HepG2 (cell line): ENCODE results near the gene COBLL1. TPM values are rescaled to one million over a fixed set of nuclear protein-coding genes. Genes with fewer than 3 reads are reported as not detected.

Source experiments
- ATAC-seq: fragments of 200-7000 bp; cut with Tn5 transposase; 3 replicates; pipeline ENCODE4 v1.9.1; 2020; ENCODE audit warnings: mild to moderate bottlenecking, moderate library complexity
- BruUV-seq: library from RNA; stranded (reverse); fragments of 400-500 nt; replicated peaks from 2 replicates; lab custom pipeline; 2021; lab: Mats Ljungman, UMichigan
- CTCF ChIA-PET: fragments of 300-600 bp; formaldehyde crosslinking; extraction: SDS; loops from one replicate; lab custom pipeline; 2021; ENCODE audit warnings: low total read pairs, inconsistent platforms, low intra/inter-chr PET ratio; lab: Yijun Ruan, JAX
- POLR2A ChIA-PET: fragments of 350-600 bp; sonication (Branson Sonifier 250); formaldehyde crosslinking; loops from one replicate; lab custom pipeline; 2020; ENCODE audit warnings: antibody characterized with exemption, inconsistent platforms; lab: Yijun Ruan, JAX
- DNase-seq: peaks from one replicate; pipeline ENCODE4 v3.0.0-alpha.2; 2015; ENCODE audit warnings: low spot score
- FAIRE-seq: peaks from 3 replicates; lab custom pipeline; 2011; peaks lifted over from hg19 to GRCh38; lab: Jason Lieb, UNC
- H2AFZ ChIP-seq: one replicate; pipeline ENCODE4 v1.6.1; 2011; ENCODE audit warnings: low read length, inconsistent platforms
- H3K27ac ChIP-seq: fragments of 300-600 bp; 3 replicates; pipeline ENCODE4 v1.8.0; 2011; ENCODE audit warnings: mixed run types, mild to moderate bottlenecking, mixed read lengths, low read length, inconsistent platforms; ENCODE audit not compliant: insufficient read depth; ENCODE audit errors: extremely low read length
- H3K27me3 ChIP-seq, 2 experiments: fragments of 200-600 bp in 1 of 2; 2 replicates in 1 of 2; 3 replicates in 1 of 2; pipeline versions ENCODE4 v1.6.0 to v1.8.0; 2011; ENCODE audit warnings: low read length in 2 of 2, mild to moderate bottlenecking in 2 of 2, moderate library complexity in 2 of 2, inconsistent platforms in 1 of 2; ENCODE audit not compliant: insufficient read depth in 2 of 2, control insufficient read depth in 1 of 2
- H3K36me3 ChIP-seq, 2 experiments: fragments of 200-600 bp in 1 of 2; replicated peaks in 1 of 2; 2 replicates in 1 of 2; 3 replicates in 1 of 2; pipeline versions ENCODE4 v1.5.1 to v1.8.0; 2011; ENCODE audit warnings: low read length in 2 of 2, inconsistent platforms in 1 of 2; ENCODE audit not compliant: insufficient read depth in 2 of 2, control insufficient read depth in 1 of 2
- H3K4me1 ChIP-seq: 2 replicates; pipeline ENCODE4 v1.5.1; 2012; ENCODE audit warnings: low read length, inconsistent platforms; ENCODE audit not compliant: insufficient read depth
- H3K4me2 ChIP-seq: 2 replicates; pipeline ENCODE4 v1.6.0; 2011; ENCODE audit warnings: low read depth, low read length, inconsistent platforms
- H3K4me3 ChIP-seq, 3 experiments: fragments of 200-600 bp in 1 of 3; sonication (generic), shearing (Covaris generic) in 1 of 3; replicated peaks in 1 of 3; 2 replicates each; pipeline ENCODE4 v1.5.1; 2011 to 2016; ENCODE audit warnings: low read length in 3 of 3, inconsistent platforms in 2 of 3, low read depth in 2 of 3, mild to moderate bottlenecking in 2 of 3, control low read depth in 1 of 3, mixed read lengths in 1 of 3; ENCODE audit not compliant: insufficient read depth in 1 of 3
- H3K79me2 ChIP-seq: one replicate; pipeline ENCODE4 v1.6.1; 2011; ENCODE audit warnings: low read length, inconsistent platforms; ENCODE audit not compliant: insufficient read depth
- H3K9ac ChIP-seq: 2 replicates; pipeline ENCODE4 v1.6.0; 2011; ENCODE audit warnings: mild to moderate bottlenecking, low read depth, low read length, inconsistent platforms; ENCODE audit not compliant: insufficient read depth
- H3K9me3 ChIP-seq: 2 replicates; pipeline ENCODE4 v1.5.1; 2012; ENCODE audit warnings: mild to moderate bottlenecking, low read length
- H4K20me1 ChIP-seq: 2 replicates; pipeline ENCODE4 v1.6.0; 2011; ENCODE audit warnings: inconsistent platforms, mild to moderate bottlenecking, low read length, moderate library complexity; ENCODE audit not compliant: insufficient read depth
- AGO2 ChIP-seq: fragments of 200-400 bp; formaldehyde crosslinking; optimal IDR thresholded peaks from 2 replicates; pipeline ENCODE3; 2017; ENCODE audit warnings: mild to moderate bottlenecking, low read depth, low read length, moderate library complexity
- CEBPG ChIP-seq: IDR thresholded peaks from 2 replicates; pipeline ENCODE4 v1.6.1; 2016
- GATAD2A ChIP-seq: IDR thresholded peaks from 2 replicates; pipeline ENCODE4 v1.6.1; 2016
- GPBP1L1 ChIP-seq: sonication (generic); formaldehyde crosslinking; IDR thresholded peaks from 2 replicates; pipeline ENCODE4 v1.5.0; 2020; ENCODE audit warnings: mild to moderate bottlenecking, missing genetic modification reagents
- HES4 ChIP-seq: sonication (generic); formaldehyde crosslinking; IDR thresholded peaks from 2 replicates; pipeline ENCODE4 v1.9.0; 2021; ENCODE audit warnings: mild to moderate bottlenecking, missing genetic modification reagents, borderline replicate concordance
- POGZ ChIP-seq: sonication (generic); formaldehyde crosslinking; IDR thresholded peaks from 2 replicates; pipeline ENCODE4 v1.4.0; 2020; ENCODE audit warnings: mild to moderate bottlenecking, missing genetic modification reagents
- RAD21 ChIP-seq: fragments of 450-650 bp; formaldehyde crosslinking; IDR thresholded peaks from 2 replicates; pipeline ENCODE4 v1.5.0; 2020; ENCODE audit warnings: mild to moderate bottlenecking
- SOX13 ChIP-seq, 3 experiments: fragments of 450-650 bp in 1 of 3; sonication (generic) in 1 of 3; formaldehyde crosslinking in 1 of 3; IDR thresholded peaks in 2 of 3; conservative IDR thresholded peaks in 1 of 3; 2 replicates each; pipeline versions ENCODE4 v1.5.0 to v1.6.1; 2016 to 2020; ENCODE audit warnings: antibody characterized with exemption in 1 of 3, mild to moderate bottlenecking in 1 of 3, missing compliant biosample characterization in 1 of 3, missing genetic modification reagents in 1 of 3, moderate library complexity in 1 of 3
- SOX5 ChIP-seq: IDR thresholded peaks from 2 replicates; pipeline ENCODE4 v1.6.1; 2016; ENCODE audit warnings: borderline replicate concordance
- SOX6 ChIP-seq, 2 experiments: fragments of 450-650 bp in 1 of 2; sonication (generic) in 1 of 2; formaldehyde crosslinking in 1 of 2; IDR thresholded peaks; 2 replicates each; pipeline versions ENCODE4 v1.4.0 to v1.6.1; 2017 to 2020; ENCODE audit warnings: antibody characterized with exemption in 1 of 2, mild to moderate bottlenecking in 1 of 2, missing genetic modification reagents in 1 of 2
- SP140L ChIP-seq: sonication (generic); formaldehyde crosslinking; IDR thresholded peaks from 2 replicates; pipeline ENCODE4 v1.4.0; 2020; ENCODE audit warnings: missing genetic modification reagents, borderline replicate concordance
- TEAD3 ChIP-seq: optimal IDR thresholded peaks from 2 replicates; pipeline ENCODE3; 2016; ENCODE audit warnings: borderline replicate concordance
- TFDP1 ChIP-seq: IDR thresholded peaks from 2 replicates; pipeline ENCODE4 v1.6.1; 2016; ENCODE audit warnings: missing compliant biosample characterization, missing genetic modification reagents, borderline replicate concordance
- U2AF2 ChIP-seq: fragments of 200-400 bp; formaldehyde crosslinking; IDR thresholded peaks from 2 replicates; pipeline ENCODE4 v1.6.1; 2017; ENCODE audit warnings: low read depth, mild to moderate bottlenecking, low read length
- ZNF136 ChIP-seq: sonication (generic); formaldehyde crosslinking; IDR thresholded peaks from 2 replicates; pipeline ENCODE4 v1.8.1; 2022; ENCODE audit warnings: low read depth, mild to moderate bottlenecking, moderate library complexity, missing genetic modification reagents
- ZNF253 ChIP-seq: sonication (generic); formaldehyde crosslinking; IDR thresholded peaks from 2 replicates; pipeline ENCODE4 v1.8.0; 2022; ENCODE audit warnings: mild to moderate bottlenecking, missing genetic modification reagents, borderline replicate concordance
- ZNF652 ChIP-seq: IDR thresholded peaks from 2 replicates; pipeline ENCODE4 v1.6.1; 2016; ENCODE audit warnings: low read depth, borderline replicate concordance
- ZNF687 ChIP-seq: sonication (generic); formaldehyde crosslinking; IDR thresholded peaks from 2 replicates; pipeline ENCODE4 v1.5.1; 2020; ENCODE audit warnings: mild to moderate bottlenecking, missing genetic modification reagents, moderate library complexity
- ZNF766 ChIP-seq: sonication (generic); formaldehyde crosslinking; IDR thresholded peaks from 2 replicates; pipeline ENCODE4 v1.5.0; 2020; ENCODE audit warnings: missing genetic modification reagents, borderline replicate concordance
- WGBS: methylation state at CpG from one replicate; pipeline ENCODE4 v1.1.6; 2017; ENCODE audit warnings: low lambda C conversion rate; 5-methylcytosine and 5-hydroxymethylcytosine counted together
- in situ Hi-C: cut with HindIII; loops from 2 replicates; pipeline ENCODE4 v1.10.0; 2017; ENCODE audit warnings: low pct_unique_long_range_greater_than_20kb; ENCODE audit not compliant: extremely low pct_ligation_motif_present
- intact Hi-C: fragments of 100-400 bp; cut with micrococcal nuclease; formaldehyde crosslinking; loops from one replicate; pipeline ENCODE4 v1.10.0; 2022; ENCODE audit not compliant: unreplicated experiment
- polyA plus RNA-seq, 8 experiments: library from polyadenylated mRNA; depleted of rRNA in 3 of 8; stranded (reverse) in 7 of 8; unstranded in 1 of 8; fragments of >200 nt; fragmentation: Illumina TruSeq in 4 of 8; extraction: Trizol in 4 of 8; gene quantifications; 2 replicates each; pipeline versions ENCODE4 v1.2.1 to v1.2.3, GENCODE V29; 2011 to 2016; ENCODE audit warnings: low read depth in 4 of 8, missing spikeins in 1 of 8, mixed read lengths in 1 of 8; ENCODE audit not compliant: insufficient read depth in 1 of 8
- total RNA-seq, 5 experiments: library from RNA; depleted of rRNA; stranded (reverse); fragments of >200 nt; fragmentation: Illumina TruSeq; extraction: Trizol; gene quantifications; 2 replicates each; pipeline ENCODE4 v1.2.3, GENCODE V29; 2016; ENCODE audit warnings: low read depth in 1 of 5

The COBLL1 gene
- total and polyA plus RNA-seq, 2 of the 13 experiments (the other 11 are each of a cell fraction or from before 2014, with no cell fraction given): 32.6 to 86.8 TPM

- ChIA-PET POLR2A (no interaction called here), CTCF (no interaction called here)
- FAIRE-seq (no peak), DNase-seq (peak; percentile 15), ATAC-seq (no peak)
- Histone ChIP-seq H3K27me3 (no peaks in the 10 kb centered on the region), H3K4me1 (peaks cover 39% of the 10 kb centered on the region), H3K36me3 (peaks cover 0 to 8% of the 10 kb centered on the region in 2 experiments; a peak in 3 of 5 replicates), H3K79me2 (peaks cover 85% of the 10 kb centered on the region), H4K20me1 (no peaks in the 10 kb centered on the region), H3K9ac (no peak overlapping the region), H3K9me3 (no peaks in the 10 kb centered on the region), H3K4me3 (no peak overlapping the region), H3K4me2 (no peak overlapping the region), H2AFZ (no peak overlapping the region), H3K27ac (no peak overlapping the region)
- intact Hi-C loops: no loop called here
- in situ Hi-C loops: no loop called here
- no TSS peak for BruUV-seq
- WGBS: 96% methylated on average over 2 of the region's 2 CpGs
- TF ChIP-seq TEAD3 (CRISPR knock-in tag) (peak; percentile 18), ZNF136 (CRISPR knock-in tag) (no peak), GPBP1L1 (CRISPR knock-in tag) (no peak), SOX5 (CRISPR knock-in tag) (peak; percentile 39; the same call in 1 of the 2 replicates), ZNF253 (CRISPR knock-in tag) (no peak), CEBPG (peak; percentile 62), SOX13 (IDR thresholded peaks at IDR 0.05) (no peak), SOX13 (CRISPR knock-in tag; conservative IDR thresholded peaks at IDR 0.05 in 1 of 2, IDR thresholded peaks at IDR 0.05 in 1 of 2) (peak in 1 of 2 experiments; percentile 69; a peak in 2 of 4 replicates), ZNF766 (CRISPR knock-in tag) (no peak), POGZ (CRISPR knock-in tag) (0 out of 2 replicates have a peak, but pooled peaks have one; percentile 31), SOX6 (IDR thresholded peaks at IDR 0.05) (no peak), SOX6 (CRISPR knock-in tag; IDR thresholded peaks at IDR 0.05) (peak; percentile 46; the same call in 1 of the 2 replicates), ZNF652 (CRISPR knock-in tag) (peak; percentile 90), GATAD2A (CRISPR knock-in tag) (peak; percentile 24; the same call in 1 of the 2 replicates), U2AF2 (no peak), SP140L (CRISPR knock-in tag) (0 out of 2 replicates have a peak, but pooled peaks have one; percentile 17), RAD21 (CRISPR knock-in tag) (no peak), HES4 (CRISPR knock-in tag) (no peak), TFDP1 (CRISPR knock-in tag) (no peak), AGO2 (no peak), ZNF687 (no peak)
These were observed 84.8 kb downstream of the COBLL1 start for GRCh38 chr2:164756773-164757172.
